ENCODE results near the gene FBXO31. TPM values are rescaled to one million over a fixed set of nuclear protein-coding genes. Genes with fewer than 3 reads are reported as not detected.

The FBXO31 gene
- total RNA-seq, 1 donor from 2014 or later: 28.9 TPM

DNA sequence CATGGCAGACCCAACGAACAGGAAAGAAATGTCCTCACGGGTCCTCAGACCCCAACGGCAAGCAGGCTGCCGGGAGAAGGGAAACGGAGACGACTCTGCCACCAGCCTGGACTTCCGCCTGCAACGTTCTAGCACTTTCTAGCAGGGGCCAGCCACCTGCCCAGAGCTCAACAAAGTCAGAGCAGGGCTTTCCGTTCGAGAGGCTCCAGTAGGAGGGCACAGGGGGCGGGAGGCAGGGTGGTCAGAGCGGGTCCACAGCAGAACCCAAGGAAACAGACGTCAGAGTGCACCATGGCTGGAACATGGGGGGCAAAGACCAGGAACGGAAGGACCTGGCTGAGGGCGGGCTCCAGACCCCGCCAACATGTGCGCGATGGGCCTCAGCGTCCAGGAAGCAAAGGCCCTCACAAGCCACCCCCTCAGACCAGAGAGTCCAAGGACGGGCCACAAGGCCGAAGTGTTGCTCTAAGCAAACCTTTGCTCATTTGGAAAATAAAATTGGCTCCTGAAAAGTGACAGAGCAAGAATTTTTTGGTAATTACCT is 37.0 kb downstream of the FBXO31 start:
- Histone ChIP-seq H3K27me3 (ENCODE audit: control insufficient read depth, insufficient read depth, low read length) (no peaks in the 10 kb centered on the region), H3K4me3 (ENCODE audit: low read depth, low read length) (no peak overlapping the region), H3K36me3 (ENCODE audit: control insufficient read depth, insufficient read depth, low read length) (no peaks in the 10 kb centered on the region)
- no peak for DNase-seq (ENCODE audit: low read depth)
- no peak for TF ChIP-seq CTCF (IDR thresholded peaks at IDR 0.05; ENCODE audit: insufficient read depth, low read length, poor library complexity, severe bottlenecking)

DNA sequence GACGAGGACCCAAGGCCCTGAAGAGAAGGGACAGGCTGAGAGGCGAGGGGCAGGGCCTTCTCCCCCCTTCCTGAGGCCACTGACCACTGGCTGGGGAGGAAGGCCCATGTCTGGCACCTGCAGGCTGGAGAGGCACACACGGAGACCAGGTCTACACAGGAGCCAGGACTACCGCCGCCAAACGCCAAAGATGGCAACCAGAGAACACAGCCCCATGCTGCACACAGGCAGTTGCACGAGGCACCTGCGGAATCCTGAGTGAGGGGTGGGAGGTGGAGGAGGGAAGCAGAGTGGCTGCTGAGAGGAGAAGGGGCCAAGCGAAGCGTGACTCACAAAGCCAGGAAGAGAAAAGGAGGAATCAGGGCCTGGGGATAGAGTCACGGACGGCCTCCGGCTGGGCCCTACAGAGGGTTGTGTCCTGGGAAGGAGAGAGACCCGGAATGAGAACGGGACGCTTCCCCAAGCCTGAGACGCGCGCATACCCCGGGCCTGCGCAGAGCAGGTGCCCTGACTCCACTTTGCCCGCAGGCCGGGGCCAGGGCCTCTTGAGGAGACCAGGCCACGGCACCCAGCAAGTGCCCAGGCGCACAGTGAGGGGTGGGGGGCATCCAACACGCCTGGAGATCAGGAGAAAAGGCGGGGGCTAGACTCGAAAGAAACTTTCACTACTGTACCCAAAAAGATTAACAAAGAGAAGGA is 37.7 kb downstream of the FBXO31 start:
- no peaks in the 10 kb centered on the region for H3K27me3 ChIP-seq (ENCODE audit: control insufficient read depth, insufficient read depth, low read length)
- H3K4me3 ChIP-seq (ENCODE audit: low read depth, low read length): no peak overlapping the region
- no peak for DNase-seq (ENCODE audit: low read depth)
- H3K36me3 ChIP-seq (ENCODE audit: control insufficient read depth, insufficient read depth, low read length): no peaks in the 10 kb centered on the region
- no peak for TF ChIP-seq CTCF (IDR thresholded peaks at IDR 0.05; ENCODE audit: insufficient read depth, low read length, poor library complexity, severe bottlenecking)

GRCh38 chr16:87344931-87345631 is 38.5 kb downstream of the FBXO31 start:
- TF ChIP-seq CTCF (IDR thresholded peaks at IDR 0.05; ENCODE audit: insufficient read depth, low read length, poor library complexity, severe bottlenecking): no peak
- no peak overlapping the region for H3K4me3 ChIP-seq (ENCODE audit: low read depth, low read length)
- no peaks in the 10 kb centered on the region for H3K27me3 ChIP-seq (ENCODE audit: control insufficient read depth, insufficient read depth, low read length)
- no peak for DNase-seq (ENCODE audit: low read depth)
- H3K36me3 ChIP-seq (ENCODE audit: control insufficient read depth, insufficient read depth, low read length): no peaks in the 10 kb centered on the region

DNA sequence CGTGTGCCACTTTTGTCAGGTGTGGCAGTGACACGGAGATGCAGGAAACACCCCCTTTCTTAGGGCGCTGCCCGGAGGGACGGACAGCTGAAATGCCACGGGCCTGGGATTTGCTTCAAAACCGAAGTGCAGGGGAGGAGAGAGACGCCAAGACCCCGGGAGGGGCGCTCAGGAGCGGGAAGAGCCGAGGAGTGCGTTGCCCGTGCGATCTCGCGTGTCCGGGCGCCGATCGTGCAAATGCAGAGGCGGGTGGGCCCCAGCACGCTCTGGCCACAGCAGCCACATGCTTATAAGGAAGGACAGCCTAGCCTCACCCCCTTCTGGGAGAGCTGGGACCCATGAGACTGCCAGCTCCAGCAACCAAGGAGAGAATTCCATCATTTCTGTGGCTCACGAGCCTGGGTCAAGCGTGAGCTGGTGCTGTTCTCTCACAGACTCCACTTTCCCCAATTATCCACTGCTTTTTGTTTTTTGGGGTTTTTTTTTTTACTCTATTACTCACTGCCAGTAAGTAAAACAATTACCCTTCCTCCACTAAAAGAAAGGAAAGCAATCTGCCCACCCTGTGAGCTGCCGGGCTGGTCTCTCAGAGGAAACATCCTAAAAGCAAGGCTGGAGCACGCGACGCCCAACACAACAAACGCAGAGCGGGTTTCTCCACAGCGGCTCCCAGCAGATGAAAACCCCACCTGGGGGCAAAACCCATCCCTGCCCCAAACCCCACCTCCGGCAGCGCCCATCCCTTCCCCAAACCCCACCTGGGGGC is 39.2 kb downstream of the FBXO31 start:
- DNase-seq (ENCODE audit: low read depth): no peak
- H3K36me3 ChIP-seq (ENCODE audit: control insufficient read depth, insufficient read depth, low read length): no peaks in the 10 kb centered on the region
- no peak for TF ChIP-seq CTCF (IDR thresholded peaks at IDR 0.05; ENCODE audit: insufficient read depth, low read length, poor library complexity, severe bottlenecking)
- no peak overlapping the region for H3K4me3 ChIP-seq (ENCODE audit: low read depth, low read length)
- no peaks in the 10 kb centered on the region for H3K27me3 ChIP-seq (ENCODE audit: control insufficient read depth, insufficient read depth, low read length)

- Histone ChIP-seq H3K4me3 (ENCODE audit: low read depth, low read length) (no peak overlapping the region), H3K27me3 (ENCODE audit: control insufficient read depth, insufficient read depth, low read length) (no peaks in the 10 kb centered on the region), H3K36me3 (ENCODE audit: control insufficient read depth, insufficient read depth, low read length) (no peaks in the 10 kb centered on the region)
- DNase-seq (ENCODE audit: low read depth): no peak
- TF ChIP-seq CTCF (IDR thresholded peaks at IDR 0.05; ENCODE audit: insufficient read depth, low read length, poor library complexity, severe bottlenecking): no peak
Observed at GRCh38 chr16:87343753-87344050, 39.9 kb downstream of the FBXO31 start.
